Myocyte (in vitro differentiated cells): ENCODE data around the gene PAFAH1B2. TPM values are rescaled to one million over a fixed set of nuclear protein-coding genes. Genes with fewer than 3 reads are reported as not detected.

Source experiments
- DNase-seq: peaks from one replicate; pipeline ENCODE4 v3.0.0-alpha.2; 2012; ENCODE audit warnings: low read depth
- total RNA-seq: library from RNA; depleted of rRNA; stranded (reverse); fragments of >200 nt; gene quantifications from 2 replicates; pipeline ENCODE4 v1.2.3, GENCODE V29; 2014

The PAFAH1B2 gene
- total RNA-seq, 1 donor from 2014 or later = 93.0 TPM

DNA sequence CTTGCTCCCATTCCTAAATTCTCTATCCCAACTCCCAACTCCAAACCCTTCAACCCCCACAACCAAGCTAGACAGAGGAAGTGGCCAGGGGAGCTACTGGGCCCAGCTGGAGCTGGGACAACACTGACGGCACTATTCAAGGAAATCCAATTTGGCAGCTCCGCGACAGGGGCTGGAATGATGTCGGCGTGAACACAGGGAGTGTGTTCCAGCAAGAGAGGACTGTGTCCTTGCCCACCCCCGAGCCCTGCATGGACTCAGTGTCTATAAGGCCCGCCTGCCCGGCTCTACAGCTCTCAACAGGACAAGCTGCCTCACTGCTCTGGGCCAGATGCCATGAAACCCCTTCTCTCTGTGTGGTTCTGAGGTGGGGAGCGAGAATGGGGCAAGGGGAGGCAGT is 76.5 kb downstream of the PAFAH1B2 start:
- no peak for DNase-seq

DNA sequence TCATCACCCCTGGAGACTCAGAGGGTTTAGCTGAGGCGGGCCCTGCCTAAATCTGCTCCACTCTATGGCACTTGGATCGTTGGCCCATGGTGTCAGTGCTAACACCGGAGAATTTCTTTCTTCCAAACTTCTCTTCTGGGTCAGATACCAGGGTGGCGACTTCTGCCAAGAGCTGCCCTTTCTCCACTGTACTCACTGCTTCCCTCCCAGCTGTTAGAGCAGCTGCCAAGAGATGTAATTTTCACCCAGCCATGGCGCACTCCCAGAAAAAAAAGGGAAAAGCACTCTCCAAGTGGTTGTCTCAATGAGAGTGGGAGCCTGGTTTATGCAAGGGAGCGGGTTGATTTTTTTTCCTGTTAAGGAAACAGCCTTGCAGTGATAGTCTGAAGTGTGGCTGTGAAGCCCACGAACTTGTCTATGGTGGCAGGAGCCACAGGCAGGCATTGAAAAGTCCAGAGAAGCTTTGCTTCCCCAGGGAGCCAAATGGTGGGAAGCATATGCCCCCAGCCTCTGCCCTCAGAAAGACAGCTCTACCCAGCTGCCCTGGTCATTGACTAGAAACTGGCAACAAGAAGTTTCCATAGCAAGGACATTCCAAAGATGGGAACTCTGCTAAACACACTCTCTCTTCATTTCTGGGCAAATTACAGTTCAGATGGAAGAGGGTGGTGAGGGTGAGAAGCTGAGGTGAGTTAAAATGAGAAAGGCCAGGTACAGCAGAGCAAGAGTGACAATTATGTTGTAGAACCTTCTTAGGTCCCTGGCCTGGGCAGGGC is 77.1 kb downstream of the PAFAH1B2 start:
- DNase-seq = peak; percentile 93

DNA sequence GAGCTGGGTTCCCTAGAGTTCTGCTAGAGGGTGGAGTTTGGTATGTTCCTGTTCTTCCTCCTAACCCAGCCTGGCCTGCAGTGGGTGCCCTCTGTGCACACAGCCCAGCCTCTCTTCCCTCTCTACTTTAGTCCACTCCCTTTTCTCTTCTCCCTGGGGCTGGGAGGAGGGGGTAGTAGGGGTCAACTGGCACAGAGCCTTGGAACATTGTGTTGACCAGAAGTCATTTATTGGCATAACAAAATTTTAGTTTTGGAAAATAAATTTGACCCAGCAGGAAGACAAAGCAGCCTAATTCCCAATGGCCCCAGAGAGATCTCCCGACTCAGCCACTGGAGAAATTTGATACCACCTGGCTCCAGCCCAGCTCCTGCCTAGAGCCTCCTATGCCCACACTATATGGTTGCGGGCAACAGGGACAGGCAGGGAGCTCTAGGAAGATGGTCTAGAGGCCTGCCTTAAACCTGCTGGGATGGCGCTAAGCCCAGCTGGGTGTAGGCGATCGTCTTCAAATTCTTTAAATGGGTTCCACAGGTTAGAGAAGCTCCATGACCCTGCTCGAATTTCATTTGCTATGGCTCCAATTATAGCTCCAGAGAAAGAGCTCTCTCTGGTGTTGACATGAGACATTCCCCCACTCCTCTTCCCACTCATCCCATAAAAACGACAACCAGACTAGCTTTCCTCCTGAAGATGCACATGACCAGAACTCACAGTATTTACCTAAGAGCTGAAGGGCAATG is 77.9 kb downstream of the PAFAH1B2 start:
- DNase-seq = peak; percentile 95

DNA sequence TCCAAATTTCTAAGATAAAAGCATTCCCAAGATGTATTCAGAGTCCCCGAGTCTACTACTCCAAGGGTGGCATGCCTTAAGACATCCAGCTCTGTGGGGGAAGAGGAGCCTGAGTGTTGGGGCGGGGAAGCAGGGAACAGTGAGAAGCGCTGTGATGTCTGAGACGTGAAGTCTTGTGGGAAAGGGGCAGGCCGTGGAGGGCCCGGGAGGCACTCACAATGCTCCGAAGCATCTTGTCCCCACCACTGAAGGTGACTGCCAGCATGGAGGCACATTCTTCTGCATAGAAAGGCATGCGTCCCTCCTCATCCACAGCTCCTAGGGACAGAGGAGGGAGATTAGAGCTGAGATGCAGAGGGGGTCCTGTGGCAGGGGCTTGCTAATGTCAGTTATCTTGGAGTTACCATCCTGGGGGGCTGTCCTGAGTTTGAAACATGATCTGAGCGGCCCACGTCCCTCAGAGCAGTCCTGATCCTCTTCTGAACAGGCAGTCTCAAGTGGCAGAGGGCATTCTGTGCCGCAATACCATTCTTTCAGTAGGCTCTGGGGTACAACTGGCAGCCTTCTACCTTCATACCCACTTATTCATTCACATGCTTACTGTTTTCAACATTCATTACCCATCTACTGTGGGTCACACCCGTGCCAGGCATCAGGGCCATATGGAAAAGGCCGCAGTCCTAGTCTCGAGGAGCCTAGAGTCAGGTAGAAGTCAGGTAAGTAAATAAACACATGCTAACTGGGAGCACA is 79.1 kb downstream of the PAFAH1B2 start:
- DNase-seq = no peak

DNA sequence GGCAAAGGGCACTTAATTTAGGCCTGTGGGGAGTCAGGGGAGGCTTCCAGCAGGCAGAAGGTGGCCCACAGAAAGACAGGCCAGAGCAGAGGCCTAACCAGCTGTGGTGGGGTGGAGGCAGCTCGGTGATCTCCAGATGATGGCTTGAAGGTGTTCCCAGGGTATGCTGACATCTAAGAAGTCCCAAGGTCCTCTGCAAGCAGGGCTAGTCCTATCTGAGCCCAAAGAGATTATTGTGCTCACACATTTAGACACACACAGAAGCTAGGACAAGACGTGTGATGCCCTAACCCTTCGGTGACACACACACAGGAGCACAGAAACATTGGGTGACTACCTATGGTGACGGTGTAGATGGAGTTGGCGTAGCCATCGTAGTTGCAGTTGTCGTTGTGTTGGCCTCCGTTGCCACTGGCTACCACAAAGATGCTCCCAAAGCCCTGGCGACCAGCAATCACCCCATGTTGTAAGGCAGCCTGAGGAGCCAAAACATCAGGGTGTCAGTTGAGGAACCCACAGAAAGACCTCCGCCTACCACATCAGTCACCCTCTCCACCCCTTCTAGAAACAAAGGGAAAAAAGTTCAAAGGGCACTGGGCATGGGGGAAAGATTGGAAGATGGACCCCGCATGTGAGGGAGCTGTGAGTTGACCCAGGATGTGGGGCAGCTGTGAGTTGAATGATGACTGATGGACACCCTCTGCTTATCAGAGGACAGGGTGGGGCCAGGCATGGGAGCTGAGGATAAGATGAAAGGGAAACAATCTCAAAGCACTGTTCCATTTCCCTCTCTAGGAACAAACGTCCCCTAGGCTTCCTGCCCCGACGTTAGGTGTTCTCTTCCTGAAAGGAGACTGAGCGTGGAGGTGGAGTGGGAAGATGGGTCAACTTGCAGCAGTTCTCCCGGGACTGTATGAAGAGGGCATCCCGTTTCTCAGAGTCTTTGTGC is 79.9 kb downstream of the PAFAH1B2 start:
- no peak for DNase-seq

DNA sequence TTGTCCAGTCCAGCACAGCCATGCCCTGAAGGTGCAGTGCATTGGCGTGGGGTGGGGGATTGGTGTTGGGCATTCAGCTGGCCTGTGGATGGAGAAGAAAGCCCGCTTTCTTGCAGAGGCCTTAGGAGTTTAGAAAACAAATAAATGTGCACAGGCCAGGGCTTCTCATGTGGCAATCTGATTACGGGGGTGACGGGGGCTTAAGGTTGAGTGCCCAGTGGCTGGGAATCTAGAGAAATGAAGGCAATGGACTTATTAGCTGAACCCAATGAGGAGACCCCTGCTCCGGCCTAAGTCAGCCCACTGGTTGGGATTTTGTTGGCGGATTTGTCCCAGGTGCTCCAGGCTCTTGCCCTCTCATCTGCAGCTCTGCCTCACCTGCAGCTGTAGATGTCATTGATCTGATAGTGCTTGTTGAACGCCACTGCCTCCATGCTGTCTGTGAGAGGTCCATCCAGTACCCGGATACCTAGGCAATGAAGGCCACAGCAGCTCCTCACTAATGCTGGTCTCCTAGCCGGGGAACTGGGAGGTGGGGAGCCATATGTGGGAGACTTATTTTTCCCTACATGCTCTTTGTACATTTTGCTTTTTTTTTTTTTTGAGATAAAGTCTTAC is 81.6 kb downstream of the PAFAH1B2 start:
- no peak for DNase-seq

Other genes with a start within 250 kb of the PAFAH1B2 start
- gene SIK3, start 45.9 kb upstream of the PAFAH1B2 start, total RNA-seq = 19.7 and 49.9 TPM in 2 replicates
- gene SIDT2, start 34.5 kb downstream of the PAFAH1B2 start, total RNA-seq = 24.7 and 39.6 TPM in 2 replicates
- gene TAGLN, start 55.1 kb downstream of the PAFAH1B2 start, total RNA-seq = 462 and 502 TPM in 2 replicates
- 36.8 and 42.3 TPM in 2 replicates for gene PCSK7, start 87.8 kb downstream of the PAFAH1B2 start, total RNA-seq
- 14.8 and 16.3 TPM in 2 replicates for gene RNF214, start 88.4 kb downstream of the PAFAH1B2 start, total RNA-seq
- gene BACE1-AS, start 147.1 kb downstream of the PAFAH1B2 start, total RNA-seq = 4.8 and 6.0 TPM in 2 replicates
- gene BACE1, start 172.0 kb downstream of the PAFAH1B2 start, total RNA-seq = 22.0 and 23.5 TPM in 2 replicates
- 20.8 and 30.9 TPM in 2 replicates for gene CEP164, start 183.6 kb downstream of the PAFAH1B2 start, total RNA-seq